Suprapubic skin (tissue), 4 donors: ENCODE measurements around the gene FBRSL1. TPM values are rescaled to one million over a fixed set of nuclear protein-coding genes. Genes with fewer than 3 reads are reported as not detected.

ENCODE experiments used
- DNase-seq, 2 donors: peaks; one replicate each; pipeline ENCODE4 v3.0.0-alpha.2; 2019; ENCODE audit warnings: low spot score in 2 of 2
- H3K27ac ChIP-seq: fragments of 200-600 bp; sonication (generic); one replicate; pipeline ENCODE4 v1.5.1; 2019
- H3K27me3 ChIP-seq: fragments of 200-600 bp; sonication (generic); one replicate; pipeline ENCODE4 v1.5.1; 2019
- H3K36me3 ChIP-seq: fragments of 200-600 bp; sonication (generic); one replicate; pipeline ENCODE4 v1.5.1; 2019
- H3K4me1 ChIP-seq: fragments of 200-600 bp; sonication (generic); one replicate; pipeline ENCODE4 v1.5.1; 2019
- H3K4me3 ChIP-seq: fragments of 200-600 bp; sonication (generic); one replicate; pipeline ENCODE4 v1.5.1; 2019; ENCODE audit warnings: mild to moderate bottlenecking
- H3K9me3 ChIP-seq: fragments of 200-600 bp; sonication (generic); one replicate; pipeline ENCODE4 v1.5.1; 2019
- EP300 ChIP-seq: sonication (generic); formaldehyde crosslinking; IDR thresholded peaks from one replicate; pipeline ENCODE4 v1.6.1; 2017; ENCODE audit warnings: antibody characterized with exemption
- POLR2A ChIP-seq, 2 donors: fragments of 450-650 bp; IDR thresholded peaks; one replicate each; pipeline ENCODE4 v1.6.1; 2017; ENCODE audit warnings: antibody characterized with exemption in 2 of 2, mild to moderate bottlenecking in 2 of 2, moderate library complexity in 2 of 2
- POLR2AphosphoS5 ChIP-seq, 3 donors: sonication (generic); formaldehyde crosslinking; IDR thresholded peaks; one replicate each; pipeline ENCODE4 v1.6.1; 2017; ENCODE audit warnings: antibody characterized with exemption in 3 of 3
- WGBS: methylation state at CpG from one replicate; pipeline ENCODE4 v1.1.5; 2018; 5-methylcytosine and 5-hydroxymethylcytosine counted together
- total RNA-seq, 4 donors: library from RNA; depleted of rRNA; stranded (reverse); fragments of >200 nt; gene quantifications; one replicate each; pipeline ENCODE4 v1.1.0, GENCODE V29; 2016
- TF ChIP-seq, protein P1 (sequence below), 2 donors: fragments of 200-600 bp in 1 of 2; fragments of 450-650 bp in 1 of 2; sonication (generic) in 1 of 2; IDR thresholded peaks; one replicate each; pipeline ENCODE4 v1.5.1; 2016 to 2019; ENCODE audit warnings: antibody characterized with exemption in 2 of 2, mild to moderate bottlenecking in 1 of 2, moderate library complexity in 1 of 2

FBRSL1 gene
- total RNA-seq, 4 donors from 2014 or later: 26.0 to 33.7 (median 27.2) TPM

DNA sequence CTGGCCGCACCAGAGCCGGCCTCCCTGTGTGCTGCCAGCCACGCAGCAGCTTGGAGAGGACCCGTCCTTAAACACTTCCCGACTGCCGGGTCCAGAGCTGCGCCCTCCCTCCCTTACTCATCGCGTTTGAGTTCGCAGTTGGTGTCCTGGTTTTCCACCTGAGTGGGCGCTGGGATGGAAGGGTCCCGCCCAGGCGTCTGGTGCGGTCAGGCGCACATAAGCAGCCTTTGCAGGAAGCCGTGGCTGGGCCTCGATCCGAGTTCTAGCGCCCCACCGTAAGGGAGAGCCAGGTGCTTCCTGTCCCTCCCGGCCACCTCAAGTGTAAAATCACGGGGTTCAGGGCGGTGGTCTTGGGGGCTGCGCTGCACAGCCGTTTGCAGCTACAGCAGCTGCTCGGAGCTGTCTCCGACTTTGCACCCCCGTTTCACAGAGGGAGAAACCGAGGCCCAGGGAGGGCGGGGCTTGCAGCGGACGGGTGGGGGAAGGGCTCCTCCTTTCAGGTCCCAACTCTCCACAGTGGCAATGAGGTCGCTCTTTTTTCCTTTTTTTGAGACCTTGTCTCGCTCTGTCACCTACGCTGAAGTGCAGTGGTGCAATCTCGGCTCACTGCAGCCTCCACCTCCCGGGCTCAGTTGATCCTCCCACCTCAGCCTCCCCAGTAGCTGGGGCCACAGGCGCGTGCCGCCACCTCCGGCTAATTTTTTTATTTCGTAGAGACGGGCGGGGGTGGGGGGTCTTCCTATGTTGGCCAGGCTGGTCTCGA, 69.1 kb downstream of the FBRSL1 start:
- Histone ChIP-seq H3K27me3 (no peaks in the 10 kb centered on the region), H3K9me3 (no peaks in the 10 kb centered on the region), H3K4me3 (peak overlapping the region; percentile 86), H3K4me1 (peaks cover 25% of the 10 kb centered on the region), H3K27ac (no peak overlapping the region), H3K36me3 (peaks cover 2% of the 10 kb centered on the region)
- TF ChIP-seq, protein P1, sequence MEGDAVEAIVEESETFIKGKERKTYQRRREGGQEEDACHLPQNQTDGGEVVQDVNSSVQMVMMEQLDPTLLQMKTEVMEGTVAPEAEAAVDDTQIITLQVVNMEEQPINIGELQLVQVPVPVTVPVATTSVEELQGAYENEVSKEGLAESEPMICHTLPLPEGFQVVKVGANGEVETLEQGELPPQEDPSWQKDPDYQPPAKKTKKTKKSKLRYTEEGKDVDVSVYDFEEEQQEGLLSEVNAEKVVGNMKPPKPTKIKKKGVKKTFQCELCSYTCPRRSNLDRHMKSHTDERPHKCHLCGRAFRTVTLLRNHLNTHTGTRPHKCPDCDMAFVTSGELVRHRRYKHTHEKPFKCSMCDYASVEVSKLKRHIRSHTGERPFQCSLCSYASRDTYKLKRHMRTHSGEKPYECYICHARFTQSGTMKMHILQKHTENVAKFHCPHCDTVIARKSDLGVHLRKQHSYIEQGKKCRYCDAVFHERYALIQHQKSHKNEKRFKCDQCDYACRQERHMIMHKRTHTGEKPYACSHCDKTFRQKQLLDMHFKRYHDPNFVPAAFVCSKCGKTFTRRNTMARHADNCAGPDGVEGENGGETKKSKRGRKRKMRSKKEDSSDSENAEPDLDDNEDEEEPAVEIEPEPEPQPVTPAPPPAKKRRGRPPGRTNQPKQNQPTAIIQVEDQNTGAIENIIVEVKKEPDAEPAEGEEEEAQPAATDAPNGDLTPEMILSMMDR (IDR thresholded peaks at IDR 0.05): no peak
- TF ChIP-seq POLR2AphosphoS5 (IDR thresholded peaks at IDR 0.05): no peak
- no peak for TF ChIP-seq EP300
- no peak for TF ChIP-seq POLR2A (IDR thresholded peaks at IDR 0.05)
- 67% methylated on average over 23 of the region's 45 CpGs for WGBS
- no peak for DNase-seq

DNA sequence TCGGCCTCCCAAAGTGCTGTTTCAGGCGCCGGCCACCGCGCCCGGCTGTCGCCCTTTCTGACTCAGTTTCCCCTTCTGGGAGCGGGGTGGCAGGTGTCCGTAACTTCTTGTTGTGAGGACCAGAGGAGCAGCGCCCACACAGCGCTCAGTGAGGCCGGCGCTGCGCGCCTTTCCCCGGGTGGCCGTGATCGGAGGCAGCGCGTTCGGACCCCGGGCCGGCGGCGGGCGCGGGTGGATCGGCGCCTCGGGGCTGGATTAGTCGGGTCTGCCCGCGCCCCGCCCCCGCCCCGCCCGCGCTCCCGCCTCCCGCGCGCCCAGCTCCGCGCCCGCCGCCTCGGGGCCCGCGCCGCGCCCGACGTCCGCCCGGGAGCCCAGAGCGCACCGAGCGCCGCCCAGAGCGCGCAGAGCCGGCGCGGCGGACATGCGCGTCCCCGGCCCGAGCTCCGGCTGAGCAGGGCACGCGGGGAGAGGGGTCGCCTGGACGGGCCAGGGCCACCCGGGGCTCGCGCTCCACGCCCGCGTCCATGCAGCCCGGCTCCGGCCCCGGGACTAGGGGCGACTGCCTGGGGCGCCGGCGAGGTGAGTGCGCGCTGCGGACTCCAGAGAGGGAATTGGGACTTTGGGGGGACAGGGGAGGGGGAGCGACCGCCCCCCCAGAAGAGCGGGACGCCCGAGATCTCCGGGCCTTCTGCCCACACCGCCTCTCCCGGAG, 69.9 kb downstream of the FBRSL1 start:
- Histone ChIP-seq H3K27me3 (no peaks in the 10 kb centered on the region), H3K4me3 (peak overlapping the region; percentile 86), H3K9me3 (no peaks in the 10 kb centered on the region), H3K27ac (no peak overlapping the region), H3K36me3 (no peaks in the 10 kb centered on the region), H3K4me1 (peaks cover 25% of the 10 kb centered on the region)
- DNase-seq: no peak
- 80% methylated on average over 1 of the region's 98 CpGs for WGBS
- TF ChIP-seq POLR2AphosphoS5 (IDR thresholded peaks at IDR 0.05) (no peak), EP300 (no peak), POLR2A (IDR thresholded peaks at IDR 0.05) (no peak)
- TF ChIP-seq, protein P1 (IDR thresholded peaks at IDR 0.05): no peak

DNA sequence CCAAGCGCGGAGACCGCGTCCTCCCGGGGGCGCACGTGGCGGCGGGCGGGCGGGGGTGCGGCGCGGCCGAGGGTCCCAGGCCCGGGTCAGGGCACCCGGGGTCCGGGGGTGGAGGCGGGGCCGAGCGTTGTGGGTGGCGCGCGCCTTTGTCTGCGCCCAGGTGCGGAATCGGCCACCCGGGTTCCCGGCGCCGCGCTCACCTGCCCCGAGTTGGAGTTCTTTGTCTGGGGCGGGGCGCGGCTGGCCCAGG, 70.3 kb downstream of the FBRSL1 start:
- Histone ChIP-seq H3K27me3 (no peaks in the 10 kb centered on the region), H3K4me1 (peaks cover 25% of the 10 kb centered on the region), H3K27ac (no peak overlapping the region), H3K9me3 (no peaks in the 10 kb centered on the region), H3K4me3 (peak overlapping the region; percentile 86), H3K36me3 (no peaks in the 10 kb centered on the region)
- TF ChIP-seq EP300 (no peak), POLR2A (IDR thresholded peaks at IDR 0.05) (no peak), POLR2AphosphoS5 (IDR thresholded peaks at IDR 0.05) (no peak)
- TF ChIP-seq, protein P1 (IDR thresholded peaks at IDR 0.05): no peak
- WGBS: no CpG with 5 or more reads among the region's 36 CpGs
- no peak for DNase-seq

DNA sequence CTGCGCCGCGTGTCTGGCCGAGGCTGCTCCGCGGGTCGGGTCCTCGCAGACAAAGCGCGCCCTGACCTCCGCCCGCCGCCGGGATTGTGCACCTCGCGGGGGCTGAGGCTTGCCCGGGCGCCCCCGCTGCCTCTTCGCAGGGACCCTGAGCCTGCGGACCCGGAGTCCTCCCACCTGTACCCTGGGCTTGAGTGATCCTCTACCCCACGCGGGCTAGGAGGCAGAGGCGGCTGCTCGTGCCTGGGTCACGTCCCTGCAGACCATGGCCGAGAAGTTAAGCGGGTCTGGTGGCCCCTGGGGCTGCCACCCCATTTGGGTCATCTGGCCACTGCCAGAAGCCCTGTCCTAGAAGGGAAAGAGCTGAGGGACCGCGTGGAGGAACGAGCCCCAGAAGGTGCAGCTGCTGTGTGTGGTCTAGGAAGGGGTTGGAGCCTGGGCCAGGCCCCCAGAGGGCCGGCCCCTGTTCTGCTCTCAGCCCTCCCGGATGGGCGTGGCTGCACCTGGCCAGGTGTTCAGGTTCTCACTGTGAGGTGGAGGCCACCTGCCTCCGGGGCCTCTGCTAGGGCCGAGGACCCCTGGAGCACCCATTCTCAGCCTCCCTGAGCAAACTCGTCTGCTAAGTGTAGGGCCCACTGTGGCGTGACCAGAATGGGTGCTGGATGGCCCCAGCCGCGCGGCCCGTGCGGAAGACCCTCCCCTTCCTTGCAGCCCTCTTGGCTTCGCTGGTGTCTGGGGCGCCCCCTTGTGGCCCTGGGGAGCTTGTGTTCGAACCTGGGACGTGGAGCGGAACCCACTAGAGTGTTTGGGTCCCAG, 70.9 kb downstream of the FBRSL1 start:
- DNase-seq: no peak
- 1% methylated on average over 11 of the region's 49 CpGs for WGBS

More for the DNA sequence above, 70.9 kb downstream of the FBRSL1 start:
- TF ChIP-seq, protein P1 (IDR thresholded peaks at IDR 0.05): peak; percentile 30 to 58
- no peak for TF ChIP-seq POLR2AphosphoS5 (IDR thresholded peaks at IDR 0.05)
- H3K36me3 ChIP-seq: no peaks in the 10 kb centered on the region
- H3K4me1 ChIP-seq: peaks cover 25% of the 10 kb centered on the region
- H3K4me3 ChIP-seq: peak overlapping the region; percentile 86
- H3K9me3 ChIP-seq: no peaks in the 10 kb centered on the region
- no peaks in the 10 kb centered on the region for H3K27me3 ChIP-seq
- H3K27ac ChIP-seq: no peak overlapping the region

Other genes starting within 250 kb of the FBRSL1 start
- not detected for gene GALNT9, start 160.6 kb upstream of the FBRSL1 start, total RNA-seq
- gene LRCOL1, start 120.4 kb downstream of the FBRSL1 start, total RNA-seq: not detected
- not detected for gene P2RX2, start 128.6 kb downstream of the FBRSL1 start, total RNA-seq
- 100 to 1,000 TPM in 1 of 4 donors, 10 to 100 TPM in 3; 34.1 to 130 (median 43.3) TPM for gene POLE, start 197.2 kb downstream of the FBRSL1 start, total RNA-seq
- 10 to 100 TPM in 3 of 4 donors, 1 to 10 TPM in 1; 10.0 to 30.0 (median 22.4) TPM for gene PXMP2, start 197.4 kb downstream of the FBRSL1 start, total RNA-seq
- gene PGAM5, start 220.7 kb downstream of the FBRSL1 start, total RNA-seq: 10 to 100 TPM; 31.4 to 43.1 (median 38.7) TPM